GM12865 (cell line): ENCODE results near the gene PAX6.

Source experiments
- DNase-seq: peaks from one replicate; pipeline ENCODE4 v3.0.0; 2010; ENCODE audit warnings: low read depth
- H3K4me3 ChIP-seq: 2 replicates; pipeline ENCODE4 v1.5.1; 2011; ENCODE audit warnings: mild to moderate bottlenecking, low read depth, low read length, control low read depth
- CTCF ChIP-seq: IDR thresholded peaks from 2 replicates; pipeline ENCODE4 v1.5.1; 2011; ENCODE audit warnings: low read length, control low read depth, low read depth, inconsistent platforms; ENCODE audit not compliant: insufficient read depth; ENCODE audit errors: missing control alignments

PAX6 gene

GRCh38 chr11:31822175-31822926 lies 11.2 kb upstream of the PAX6 start:
- H3K4me3 ChIP-seq = no peak overlapping the region
- TF ChIP-seq CTCF = no peak
- no peak for DNase-seq

- no peak for TF ChIP-seq CTCF
- no peak overlapping the region for H3K4me3 ChIP-seq
- DNase-seq = no peak
Measured at GRCh38 chr11:31821766-31822165, 10.6 kb upstream of the PAX6 start.

GRCh38 chr11:31821235-31821764 lies 10.2 kb upstream of the PAX6 start:
- no peak for TF ChIP-seq CTCF
- DNase-seq = no peak
- no peak overlapping the region for H3K4me3 ChIP-seq

GRCh38 chr11:31820438-31820818 lies 9.3 kb upstream of the PAX6 start:
- H3K4me3 ChIP-seq = no peak overlapping the region
- no peak for TF ChIP-seq CTCF

GRCh38 chr11:31819621-31820437 lies 8.7 kb upstream of the PAX6 start:
- TF ChIP-seq CTCF = no peak
- DNase-seq = no peak
- H3K4me3 ChIP-seq = no peak overlapping the region

More at GRCh38 chr11:31820438-31820818, 9.3 kb upstream of the PAX6 start:
- no peak for DNase-seq

GRCh38 chr11:31818874-31819331 lies 7.8 kb upstream of the PAX6 start:
- no peak overlapping the region for H3K4me3 ChIP-seq
- TF ChIP-seq CTCF = no peak
- no peak for DNase-seq
